K562 (cell line): ENCODE results near the gene VPS33A. TPM values are rescaled to one million over a fixed set of nuclear protein-coding genes. Genes with fewer than 3 reads are reported as not detected.

ENCODE experiments used
- CEBPG ChIP-seq, 3 experiments: fragments of 200-800 bp in 1 of 3; sonication (Bioruptor generic) in 1 of 3; sonication (generic) in 1 of 3; formaldehyde crosslinking in 1 of 3; IDR thresholded peaks in 2 of 3; conservative IDR thresholded peaks in 1 of 3; 2 replicates each; pipeline versions ENCODE4 v1.6.1 to v1.8.0; 2016 to 2022; ENCODE audit warnings: missing compliant biosample characterization in 2 of 3, missing genetic modification characterization in 2 of 3, mild to moderate bottlenecking in 1 of 3, missing genetic modification reagents in 1 of 3
- ERF ChIP-seq: fragments of 450-650 bp; formaldehyde crosslinking; IDR thresholded peaks from 2 replicates; pipeline ENCODE4 v1.4.0; 2020; ENCODE audit warnings: mild to moderate bottlenecking, mixed read lengths
- MTA1 ChIP-seq: fragments of 450-650 bp; IDR thresholded peaks from 2 replicates; pipeline ENCODE4 v1.6.1; 2017; ENCODE audit warnings: borderline replicate concordance
- RERE ChIP-seq: sonication (generic); formaldehyde crosslinking; IDR thresholded peaks from 2 replicates; pipeline ENCODE4 v1.8.0; 2023; ENCODE audit warnings: missing genetic modification reagents, mild to moderate bottlenecking, borderline replicate concordance
- SRSF9 ChIP-seq: fragments of 200-400 bp; formaldehyde crosslinking; IDR thresholded peaks from 2 replicates; pipeline ENCODE4 v1.6.1; 2017; ENCODE audit warnings: low read depth, low read length, borderline replicate concordance
- STAT6 ChIP-seq: sonication (generic); formaldehyde crosslinking; IDR thresholded peaks from 2 replicates; pipeline ENCODE4 v1.8.1; 2023; ENCODE audit warnings: mild to moderate bottlenecking, missing genetic modification reagents
- TOE1 ChIP-seq, 2 experiments: fragments of 450-650 bp in 1 of 2; sonication (generic) in 1 of 2; formaldehyde crosslinking in 1 of 2; IDR thresholded peaks; 2 replicates each; pipeline versions ENCODE4 v1.7.1 to v1.8.0; 2016 to 2022; ENCODE audit warnings: borderline replicate concordance in 2 of 2, mild to moderate bottlenecking in 2 of 2, antibody characterized with exemption in 1 of 2, inconsistent platforms in 1 of 2, low read depth in 1 of 2, missing genetic modification reagents in 1 of 2, moderate library complexity in 1 of 2
- ZNF124 ChIP-seq: sonication (generic); formaldehyde crosslinking; IDR thresholded peaks from 2 replicates; pipeline ENCODE4 v1.8.1; 2022; ENCODE audit warnings: missing genetic modification reagents
- ZNF347 ChIP-seq: fragments of 450-650 bp; formaldehyde crosslinking; IDR thresholded peaks from 2 replicates; pipeline ENCODE4 v1.4.0; 2020; ENCODE audit warnings: low read depth, mild to moderate bottlenecking, moderate library complexity
- ZNF354B ChIP-seq: fragments of 250-450 bp; sonication (Bioruptor Pico); IDR thresholded peaks from 2 replicates; pipeline ENCODE4 v1.4.0; 2020
- polyA plus RNA-seq, 8 experiments: library from polyadenylated mRNA; depleted of rRNA in 4 of 8; stranded (reverse) in 5 of 8; unstranded in 3 of 8; fragments of >200 nt; fragmentation: Nextera tagmentation in 2 of 8; fragmentation: Illumina TruSeq in 1 of 8; extraction: Ambion mirVana in 2 of 8; extraction: Trizol in 1 of 8; gene quantifications; 2 replicates each; pipeline versions ENCODE4 v1.2.1 to v1.2.3, GENCODE V29; 2011 to 2014; ENCODE audit warnings: inconsistent platforms in 1 of 8, missing spikeins in 1 of 8
- total RNA-seq, 7 experiments: library from RNA; depleted of rRNA in 6 of 7; stranded (reverse); fragments of >200 nt in 6 of 7; fragmentation: Illumina TruSeq in 2 of 7; extraction: Trizol in 2 of 7; gene quantifications; 2 replicates each; pipeline versions ENCODE4 v1.2.1 to v1.2.3, GENCODE V29; 2011 to 2021; ENCODE audit warnings: low replicate concordance in 1 of 7
- TF ChIP-seq, protein P1 (sequence below), 2 experiments: fragments of 150-350 bp in 1 of 2; IDR thresholded peaks; 2 replicates each; pipeline ENCODE4 v1.6.1; 2012 to 2016; ENCODE audit warnings: low read depth in 2 of 2, low read length in 2 of 2, mild to moderate bottlenecking in 1 of 2, moderate library complexity in 1 of 2

VPS33A gene
- total and polyA plus RNA-seq, 9 of the 15 experiments (the other 6 are each of a cell fraction or from before 2014, with no cell fraction given) = 10.6 to 34.3 (median 25.3) TPM

DNA sequence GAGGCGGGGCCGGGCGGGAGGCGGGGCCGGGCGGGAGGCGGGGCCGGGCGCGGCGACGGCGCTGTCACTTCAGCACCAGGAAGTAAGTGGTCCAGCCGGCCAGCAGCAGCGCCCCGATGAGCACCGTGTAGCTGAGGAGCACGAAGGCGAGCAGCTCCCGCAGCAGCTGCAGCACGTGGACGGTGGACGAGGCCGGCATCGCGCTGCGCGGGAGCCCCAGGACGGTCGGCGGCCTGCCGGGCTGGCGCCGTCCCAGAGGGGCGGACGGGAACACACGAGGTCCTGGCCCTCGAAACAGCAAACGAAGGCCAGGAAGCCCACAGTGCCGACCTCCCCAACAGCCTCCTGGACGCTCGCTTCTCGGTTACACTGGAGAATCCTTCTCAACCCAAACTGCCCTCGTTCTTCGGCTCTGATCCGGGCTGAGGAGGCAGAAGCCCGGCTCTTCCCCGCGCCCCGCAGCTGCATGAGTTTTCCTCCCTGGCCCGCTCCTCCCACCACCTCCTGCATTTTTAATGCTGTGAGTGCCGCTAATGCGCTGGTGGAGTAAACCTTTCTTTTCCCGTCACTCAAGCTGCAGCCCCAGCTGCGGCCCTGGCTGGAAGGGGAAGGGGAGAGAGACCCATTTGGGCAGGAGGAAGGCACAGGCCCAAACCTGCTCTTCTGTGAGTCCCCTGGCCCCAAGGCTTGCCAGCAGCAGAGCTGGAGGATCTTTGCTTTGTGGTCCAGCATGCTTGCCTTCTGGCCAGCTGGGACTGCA is 39.7 kb downstream of the VPS33A start (continued):
- TF ChIP-seq, protein P1, sequence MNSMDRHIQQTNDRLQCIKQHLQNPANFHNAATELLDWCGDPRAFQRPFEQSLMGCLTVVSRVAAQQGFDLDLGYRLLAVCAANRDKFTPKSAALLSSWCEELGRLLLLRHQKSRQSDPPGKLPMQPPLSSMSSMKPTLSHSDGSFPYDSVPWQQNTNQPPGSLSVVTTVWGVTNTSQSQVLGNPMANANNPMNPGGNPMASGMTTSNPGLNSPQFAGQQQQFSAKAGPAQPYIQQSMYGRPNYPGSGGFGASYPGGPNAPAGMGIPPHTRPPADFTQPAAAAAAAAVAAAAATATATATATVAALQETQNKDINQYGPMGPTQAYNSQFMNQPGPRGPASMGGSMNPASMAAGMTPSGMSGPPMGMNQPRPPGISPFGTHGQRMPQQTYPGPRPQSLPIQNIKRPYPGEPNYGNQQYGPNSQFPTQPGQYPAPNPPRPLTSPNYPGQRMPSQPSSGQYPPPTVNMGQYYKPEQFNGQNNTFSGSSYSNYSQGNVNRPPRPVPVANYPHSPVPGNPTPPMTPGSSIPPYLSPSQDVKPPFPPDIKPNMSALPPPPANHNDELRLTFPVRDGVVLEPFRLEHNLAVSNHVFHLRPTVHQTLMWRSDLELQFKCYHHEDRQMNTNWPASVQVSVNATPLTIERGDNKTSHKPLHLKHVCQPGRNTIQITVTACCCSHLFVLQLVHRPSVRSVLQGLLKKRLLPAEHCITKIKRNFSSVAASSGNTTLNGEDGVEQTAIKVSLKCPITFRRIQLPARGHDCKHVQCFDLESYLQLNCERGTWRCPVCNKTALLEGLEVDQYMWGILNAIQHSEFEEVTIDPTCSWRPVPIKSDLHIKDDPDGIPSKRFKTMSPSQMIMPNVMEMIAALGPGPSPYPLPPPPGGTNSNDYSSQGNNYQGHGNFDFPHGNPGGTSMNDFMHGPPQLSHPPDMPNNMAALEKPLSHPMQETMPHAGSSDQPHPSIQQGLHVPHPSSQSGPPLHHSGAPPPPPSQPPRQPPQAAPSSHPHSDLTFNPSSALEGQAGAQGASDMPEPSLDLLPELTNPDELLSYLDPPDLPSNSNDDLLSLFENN (IDR thresholded peaks at IDR 0.05; ENCODE audit: low read depth in 2 of 2, low read length in 2 of 2) = no peak
- TF ChIP-seq ZNF124 (peak; percentile 90), MTA1 (no peak), ZNF354B (CRISPR knock-in tag) (no peak), ERF (0 out of 2 replicates have a peak, but pooled peaks have one; percentile 74), STAT6 (0 out of 2 replicates have a peak, but pooled peaks have one; percentile 34), SRSF9 (no peak), RERE (CRISPR knock-in tag) (0 out of 2 replicates have a peak, but pooled peaks have one; percentile 88), TOE1 (IDR thresholded peaks at IDR 0.05; ENCODE audit: borderline replicate concordance) (no peak; the same call in 1 of the 2 replicates), TOE1 (CRISPR knock-in tag; IDR thresholded peaks at IDR 0.05; ENCODE audit: borderline replicate concordance, low read depth) (0 out of 2 replicates have a peak, but pooled peaks have one; percentile 25), ZNF347 (CRISPR knock-in tag) (no peak), CEBPG (CRISPR knock-in tag; IDR thresholded peaks at IDR 0.05) (no peak; the same call in 1 of the 2 replicates), CEBPG (tag; conservative IDR thresholded peaks at IDR 0.05 in 1 of 2, IDR thresholded peaks at IDR 0.05 in 1 of 2) (no peak)
